Memory B cell (primary cell): ENCODE results near the gene DHRS11.
"Not testable (repeated sequence)": the region's sequence is repeated elsewhere in the genome, so short reads cannot be mapped to it uniquely, and the experiment has no call there.

Source experiments
- ATAC-seq: fragments of 150-1000 bp; cut with Tn5 transposase; 2 replicates; pipeline ENCODE4 v1.10.0; 2021; ENCODE audit warnings: low read depth, mild to moderate bottlenecking, moderate library complexity
- DNase-seq, 2 donors: peaks; one replicate each; pipeline ENCODE4 v3.0.0; 2022; ENCODE audit warnings: low spot score in 2 of 2
- H3K27ac Mint-ChIP-seq: one replicate; pipeline ENCODE4 v1.8.0; 2022; ENCODE audit warnings: mild to moderate bottlenecking, moderate library complexity, mixed read lengths
- H3K27me3 Mint-ChIP-seq: one replicate; pipeline ENCODE4 v1.8.0; 2022; ENCODE audit warnings: mixed read lengths
- H3K36me3 Mint-ChIP-seq: one replicate; pipeline ENCODE4 v1.8.0; 2022; ENCODE audit warnings: mild to moderate bottlenecking, mixed read lengths
- H3K4me1 Mint-ChIP-seq: one replicate; pipeline ENCODE4 v1.8.0; 2022; ENCODE audit warnings: mixed read lengths
- H3K4me3 Mint-ChIP-seq: one replicate; pipeline ENCODE4 v1.8.0; 2022; ENCODE audit warnings: mild to moderate bottlenecking, moderate library complexity, mixed read lengths
- H3K9me3 Mint-ChIP-seq: one replicate; pipeline ENCODE4 v1.8.0; 2022; ENCODE audit warnings: mixed read lengths

DHRS11 gene

GRCh38 chr17:36600465-36600864 lies 8.8 kb downstream of the DHRS11 start:
- H3K9me3 Mint-ChIP-seq, result no peaks in the 10 kb centered on the region
- H3K27ac Mint-ChIP-seq, result peak overlapping the region; percentile 68
- no peak for ATAC-seq
- peaks cover 23% of the 10 kb centered on the region for H3K4me1 Mint-ChIP-seq
- peak overlapping the region; percentile 91 for H3K4me3 Mint-ChIP-seq
- H3K36me3 Mint-ChIP-seq, result peaks cover 5% of the 10 kb centered on the region
- no peak for DNase-seq
- peaks cover 2% of the 10 kb centered on the region for H3K27me3 Mint-ChIP-seq

GRCh38 chr17:36600936-36601302 lies 9.2 kb downstream of the DHRS11 start:
- H3K27ac Mint-ChIP-seq, result peak overlapping the region; percentile 68
- H3K36me3 Mint-ChIP-seq, result peaks cover 5% of the 10 kb centered on the region
- H3K27me3 Mint-ChIP-seq, result no peaks in the 10 kb centered on the region
- H3K9me3 Mint-ChIP-seq, result no peaks in the 10 kb centered on the region
- DNase-seq, result no peak
- peaks cover 28% of the 10 kb centered on the region for H3K4me1 Mint-ChIP-seq
- peak overlapping the region; percentile 91 for H3K4me3 Mint-ChIP-seq
- peak; percentile 16 for ATAC-seq

GRCh38 chr17:36601303-36602029 lies 9.8 kb downstream of the DHRS11 start, which contains the start of gene MRM1:
Gene MRM1 (plus strand): TSS chr17:36601583. CDS start chr17:36601811, 228 bp downstream.
- H3K27me3 Mint-ChIP-seq, result no peaks in the 10 kb centered on the region
- H3K27ac Mint-ChIP-seq, result peak within 1 kb of the TSS; percentile 68
- H3K4me3 Mint-ChIP-seq, result peak within 1 kb of the TSS; percentile 91
- peak; percentile 79 to 81 for DNase-seq
- no peaks in the 10 kb centered on the region for H3K9me3 Mint-ChIP-seq
- peaks cover 31% of the 10 kb centered on the region for H3K4me1 Mint-ChIP-seq
- peaks cover 7% of the 10 kb centered on the region for H3K36me3 Mint-ChIP-seq
- peak; percentile 87 for ATAC-seq

- H3K4me1 Mint-ChIP-seq, result peaks cover 31% of the 10 kb centered on the region
- H3K27ac Mint-ChIP-seq, result peak overlapping the region; percentile 54
- no peak for ATAC-seq
- H3K27me3 Mint-ChIP-seq, result no peaks in the 10 kb centered on the region
- H3K36me3 Mint-ChIP-seq, result peaks cover 7% of the 10 kb centered on the region
- H3K4me3 Mint-ChIP-seq, result peak overlapping the region; percentile 91
- no peaks in the 10 kb centered on the region for H3K9me3 Mint-ChIP-seq
- DNase-seq, result peak in 1 of 2 donors; percentile 47
These were observed 10.5 kb downstream of the DHRS11 start for GRCh38 chr17:36602030-36602748.

GRCh38 chr17:36602924-36603384 lies 11.3 kb downstream of the DHRS11 start:
- Mint-ChIP-seq H3K4me1 (peaks cover 33% of the 10 kb centered on the region), H3K4me3 (peak overlapping the region; percentile 91), H3K9me3 (no peaks in the 10 kb centered on the region), H3K36me3 (peaks cover 9% of the 10 kb centered on the region), H3K27ac (peak overlapping the region; percentile 54), H3K27me3 (no peaks in the 10 kb centered on the region)
- peak; percentile 45 for ATAC-seq
- peak; percentile 69 to 73 for DNase-seq

- peaks cover 12% of the 10 kb centered on the region for H3K36me3 Mint-ChIP-seq
- H3K27me3 Mint-ChIP-seq, DNase-seq, H3K4me3 Mint-ChIP-seq, H3K27ac Mint-ChIP-seq, ATAC-seq, H3K9me3 Mint-ChIP-seq: not testable (repeated sequence)
- H3K4me1 Mint-ChIP-seq, result peaks cover 43% of the 10 kb centered on the region
These were observed 13.3 kb downstream of the DHRS11 start for GRCh38 chr17:36605028-36605427.

- ATAC-seq (no peak), DNase-seq (no peak)
- no peak overlapping the region for H3K4me3 Mint-ChIP-seq
- peaks cover 28% of the 10 kb centered on the region for H3K4me1 Mint-ChIP-seq
- H3K36me3 Mint-ChIP-seq, result peaks cover 12% of the 10 kb centered on the region
- H3K27me3 Mint-ChIP-seq, result no peaks in the 10 kb centered on the region
- H3K9me3 Mint-ChIP-seq, result no peaks in the 10 kb centered on the region
- H3K27ac Mint-ChIP-seq, result no peak overlapping the region
These were observed 16.6 kb downstream of the DHRS11 start for GRCh38 chr17:36608280-36608679.

- peaks cover 11% of the 10 kb centered on the region for H3K36me3 Mint-ChIP-seq
- ATAC-seq, result peak; percentile 84
- no peak for DNase-seq
- H3K9me3 Mint-ChIP-seq, result no peaks in the 10 kb centered on the region
- H3K27ac Mint-ChIP-seq, result no peak overlapping the region
- peak overlapping the region; percentile 5 for H3K4me3 Mint-ChIP-seq
- H3K27me3 Mint-ChIP-seq, result peaks cover 1% of the 10 kb centered on the region
- peaks cover 27% of the 10 kb centered on the region for H3K4me1 Mint-ChIP-seq
These were observed 17.3 kb downstream of the DHRS11 start for GRCh38 chr17:36608794-36609497.

GRCh38 chr17:36609498-36609862 lies 17.8 kb downstream of the DHRS11 start:
- H3K27me3 Mint-ChIP-seq, result peaks cover 3% of the 10 kb centered on the region
- no peak for DNase-seq
- no peak overlapping the region for H3K4me3 Mint-ChIP-seq
- H3K27ac Mint-ChIP-seq, result no peak overlapping the region
- peaks cover 23% of the 10 kb centered on the region for H3K4me1 Mint-ChIP-seq
- H3K9me3 Mint-ChIP-seq, result no peaks in the 10 kb centered on the region
- no peak for ATAC-seq
- H3K36me3 Mint-ChIP-seq, result peaks cover 9% of the 10 kb centered on the region

- H3K9me3 Mint-ChIP-seq, result no peaks in the 10 kb centered on the region
- no peak overlapping the region for H3K27ac Mint-ChIP-seq
- no peak for ATAC-seq
- H3K27me3 Mint-ChIP-seq, result peaks cover 3% of the 10 kb centered on the region
- H3K4me1 Mint-ChIP-seq, result peaks cover 19% of the 10 kb centered on the region
- H3K36me3 Mint-ChIP-seq, result peaks cover 9% of the 10 kb centered on the region
- H3K4me3 Mint-ChIP-seq, result no peak overlapping the region
- DNase-seq, result no peak
These were observed 18.8 kb downstream of the DHRS11 start for GRCh38 chr17:36610474-36610873.

- DNase-seq (no peak), ATAC-seq (no peak)
- Mint-ChIP-seq H3K9me3 (no peaks in the 10 kb centered on the region), H3K36me3 (peaks cover 5% of the 10 kb centered on the region), H3K4me3 (no peak overlapping the region), H3K27me3 (peaks cover 3% of the 10 kb centered on the region), H3K4me1 (peaks cover 12% of the 10 kb centered on the region), H3K27ac (no peak overlapping the region)
These were observed 19.8 kb downstream of the DHRS11 start for GRCh38 chr17:36611345-36612072.

GRCh38 chr17:36612323-36612722 lies 20.6 kb downstream of the DHRS11 start:
- Mint-ChIP-seq H3K4me1 (peaks cover 12% of the 10 kb centered on the region), H3K9me3 (no peaks in the 10 kb centered on the region), H3K36me3 (peaks cover 5% of the 10 kb centered on the region), H3K27me3 (peaks cover 3% of the 10 kb centered on the region), H3K27ac (no peak overlapping the region), H3K4me3 (no peak overlapping the region)
- DNase-seq (no peak), ATAC-seq (no peak)

GRCh38 chr17:36613155-36613554 lies 21.5 kb downstream of the DHRS11 start:
- H3K4me1 Mint-ChIP-seq, result peaks cover 8% of the 10 kb centered on the region
- no peaks in the 10 kb centered on the region for H3K9me3 Mint-ChIP-seq
- no peak for ATAC-seq
- H3K27me3 Mint-ChIP-seq, result peaks cover 7% of the 10 kb centered on the region
- no peak overlapping the region for H3K4me3 Mint-ChIP-seq
- no peak overlapping the region for H3K27ac Mint-ChIP-seq
- DNase-seq, result no peak
- H3K36me3 Mint-ChIP-seq, result peaks cover under 1% of the 10 kb centered on the region
